ENCODE results near the gene HCRT. TPM values are rescaled to one million over a fixed set of nuclear protein-coding genes. Genes with fewer than 3 reads are reported as not detected.

HCRT gene
- total and polyA plus RNA-seq, 2 donors (not counting 1 experiment from before 2014, with no cell fraction given), result not detected

GRCh38 chr17:42202159-42202558 is 16.9 kb upstream of the HCRT start:
- Histone ChIP-seq H3K27me3 (replicated peaks in 1 of 4; ENCODE audit: control extremely low read depth in 1 of 4, control insufficient read depth in 3 of 4, insufficient read depth in 4 of 4, low read length in 3 of 4) (no peaks in the 10 kb centered on the region), H3K36me3 (replicated peaks in 1 of 2; ENCODE audit: control extremely low read depth in 1 of 2, control insufficient read depth in 1 of 2, extremely low read depth in 1 of 2, insufficient read depth in 2 of 2, low read length in 1 of 2) (peaks cover 1 to 19% of the 10 kb centered on the region in 2 experiments), H3K4me3 (ENCODE audit: control extremely low read depth in 1 of 5, extremely low read depth in 1 of 5, insufficient read depth in 1 of 5, low read depth in 2 of 5, low read length in 4 of 5) (no peak overlapping the region), H3K4me2 (replicated peaks; ENCODE audit: low read depth, low read length, poor library complexity, severe bottlenecking) (no peak overlapping the region), H3K27ac (ENCODE audit: low read length in 2 of 2) (no peak overlapping the region), H3K79me2 (ENCODE audit: control insufficient read depth, insufficient read depth, low read length) (no peaks in the 10 kb centered on the region), H2AFZ (ENCODE audit: insufficient read depth, low read depth, low read length, poor library complexity, severe bottlenecking) (no peak overlapping the region), H4K20me1 (ENCODE audit: control insufficient read depth, insufficient read depth, low read length, poor library complexity, severe bottlenecking) (no peaks in the 10 kb centered on the region), H3K4me1 (ENCODE audit: control insufficient read depth in 2 of 2, insufficient read depth in 2 of 2, low read length in 2 of 2) (peaks cover 11 to 15% of the 10 kb centered on the region in 2 donors), H3K9ac (ENCODE audit: low read length) (no peak overlapping the region), H3K9me3 (ENCODE audit: control extremely low read depth in 1 of 3, control insufficient read depth in 2 of 3, insufficient read depth in 1 of 3, low read length in 2 of 3) (no peaks in the 10 kb centered on the region)
- TF ChIP-seq EZH2 (IDR thresholded peaks at IDR 0.05; ENCODE audit: borderline replicate concordance, insufficient read depth, low read depth, low read length, poor library complexity, severe bottlenecking), result no peak
- TF ChIP-seq, protein P1, sequence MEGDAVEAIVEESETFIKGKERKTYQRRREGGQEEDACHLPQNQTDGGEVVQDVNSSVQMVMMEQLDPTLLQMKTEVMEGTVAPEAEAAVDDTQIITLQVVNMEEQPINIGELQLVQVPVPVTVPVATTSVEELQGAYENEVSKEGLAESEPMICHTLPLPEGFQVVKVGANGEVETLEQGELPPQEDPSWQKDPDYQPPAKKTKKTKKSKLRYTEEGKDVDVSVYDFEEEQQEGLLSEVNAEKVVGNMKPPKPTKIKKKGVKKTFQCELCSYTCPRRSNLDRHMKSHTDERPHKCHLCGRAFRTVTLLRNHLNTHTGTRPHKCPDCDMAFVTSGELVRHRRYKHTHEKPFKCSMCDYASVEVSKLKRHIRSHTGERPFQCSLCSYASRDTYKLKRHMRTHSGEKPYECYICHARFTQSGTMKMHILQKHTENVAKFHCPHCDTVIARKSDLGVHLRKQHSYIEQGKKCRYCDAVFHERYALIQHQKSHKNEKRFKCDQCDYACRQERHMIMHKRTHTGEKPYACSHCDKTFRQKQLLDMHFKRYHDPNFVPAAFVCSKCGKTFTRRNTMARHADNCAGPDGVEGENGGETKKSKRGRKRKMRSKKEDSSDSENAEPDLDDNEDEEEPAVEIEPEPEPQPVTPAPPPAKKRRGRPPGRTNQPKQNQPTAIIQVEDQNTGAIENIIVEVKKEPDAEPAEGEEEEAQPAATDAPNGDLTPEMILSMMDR (IDR thresholded peaks at IDR 0.05), result no peak
- no peaks in the 10 kb centered on the region for H3K9me3 Mint-ChIP-seq (ENCODE audit: insufficient read depth)
- H3K4me1 Mint-ChIP-seq, result peaks cover 18% of the 10 kb centered on the region
- no peaks in the 10 kb centered on the region for H3K27me3 Mint-ChIP-seq
- ATAC-seq (ENCODE audit: low read depth), result no peak
- ChIA-PET CTCF (interaction anchor here (0.8 kb wide), 1 partner anchor 8 kb away, joined by 3 read pairs; the partner anchor contains the start of gene GHDC), POLR2A (no interaction called here)
- H3K27ac Mint-ChIP-seq, result peak overlapping the region; percentile 56
- 97% methylated on average over 6 of the region's 6 CpGs for whole genome bisulfite sequencing (ENCODE audit: insufficient coverage)
- no peak overlapping the region for H3K4me3 Mint-ChIP-seq
- intact Hi-C loops (cut with micrococcal nuclease), result no loop called here
- DNase-seq, result no peak

GRCh38 chr17:42201458-42201772 is 16.2 kb upstream of the HCRT start:
- no peak for DNase-seq
- no peaks in the 10 kb centered on the region for H3K9me3 Mint-ChIP-seq (ENCODE audit: insufficient read depth)
- no peak overlapping the region for H3K4me3 ChIP-seq (ENCODE audit: control extremely low read depth in 1 of 5, extremely low read depth in 1 of 5, insufficient read depth in 1 of 5, low read depth in 2 of 5, low read length in 4 of 5)
- no peaks in the 10 kb centered on the region for H3K9me3 ChIP-seq (ENCODE audit: control extremely low read depth in 1 of 3, control insufficient read depth in 2 of 3, insufficient read depth in 1 of 3, low read length in 2 of 3)
- H3K9ac ChIP-seq (ENCODE audit: low read length), result no peak overlapping the region
- ChIA-PET CTCF (no interaction called here), POLR2A (interaction anchor here (0.6 kb wide), 1 partner anchor 154 kb away, joined by 4 read pairs; no protein-coding TSS in a partner anchor)
- H3K4me1 ChIP-seq (ENCODE audit: control insufficient read depth in 2 of 2, insufficient read depth in 2 of 2, low read length in 2 of 2), result peaks cover 11 to 15% of the 10 kb centered on the region in 2 donors
- H3K4me1 Mint-ChIP-seq, result peaks cover 18% of the 10 kb centered on the region
- no peak overlapping the region for H3K4me2 ChIP-seq (replicated peaks; ENCODE audit: low read depth, low read length, poor library complexity, severe bottlenecking)
- no peak overlapping the region for H3K4me3 Mint-ChIP-seq
- TF ChIP-seq, protein P1 (IDR thresholded peaks at IDR 0.05), result no peak
- TF ChIP-seq EZH2 (IDR thresholded peaks at IDR 0.05; ENCODE audit: borderline replicate concordance, insufficient read depth, low read depth, low read length, poor library complexity, severe bottlenecking), result no peak
- intact Hi-C loops (cut with micrococcal nuclease), result no loop called here
- WGBS (ENCODE audit: insufficient coverage), result 99% methylated on average over 6 of the region's 10 CpGs
- ATAC-seq (ENCODE audit: low read depth), result no peak
- H3K27ac Mint-ChIP-seq, result peak overlapping the region; percentile 32
- H2AFZ ChIP-seq (ENCODE audit: insufficient read depth, low read depth, low read length, poor library complexity, severe bottlenecking), result no peak overlapping the region
- H3K27me3 Mint-ChIP-seq, result no peaks in the 10 kb centered on the region
- H3K36me3 ChIP-seq (replicated peaks in 1 of 2; ENCODE audit: control extremely low read depth in 1 of 2, control insufficient read depth in 1 of 2, extremely low read depth in 1 of 2, insufficient read depth in 2 of 2, low read length in 1 of 2), result peaks cover 1 to 17% of the 10 kb centered on the region in 2 experiments
- no peaks in the 10 kb centered on the region for H3K27me3 ChIP-seq (replicated peaks in 1 of 4; ENCODE audit: control extremely low read depth in 1 of 4, control insufficient read depth in 3 of 4, insufficient read depth in 4 of 4, low read length in 3 of 4)
- H3K79me2 ChIP-seq (ENCODE audit: control insufficient read depth, insufficient read depth, low read length), result no peaks in the 10 kb centered on the region
- H3K27ac ChIP-seq (ENCODE audit: low read length in 2 of 2), result no peak overlapping the region
- H4K20me1 ChIP-seq (ENCODE audit: control insufficient read depth, insufficient read depth, low read length, poor library complexity, severe bottlenecking), result no peaks in the 10 kb centered on the region

All from B cell (primary cell).